Loucy (cell line): ENCODE data around the gene PLEKHH2.

ENCODE experiments used
- H2AFZ ChIP-seq: fragments of 200-600 bp; sonication (generic); 2 replicates; pipeline ENCODE4 v1.6.0; 2016; ENCODE audit warnings: antibody characterized with exemption, mild to moderate bottlenecking, low read length, moderate library complexity
- H3F3A ChIP-seq: fragments of 200-600 bp; 2 replicates; pipeline ENCODE4 v1.6.0; 2016; ENCODE audit warnings: antibody characterized with exemption, low read depth, mild to moderate bottlenecking
- H3K27me3 ChIP-seq: fragments of 200-600 bp; sonication (generic); 2 replicates; pipeline ENCODE4 v1.6.1; 2014; ENCODE audit warnings: low read length, mild to moderate bottlenecking; ENCODE audit not compliant: insufficient read depth, poor library complexity, severe bottlenecking
- H3K36me3 ChIP-seq: fragments of 200-600 bp; sonication (generic); 2 replicates; pipeline ENCODE4 v1.6.1; 2016; ENCODE audit warnings: low read length; ENCODE audit not compliant: insufficient read depth
- H3K4me1 ChIP-seq: fragments of 200-600 bp; sonication (generic); 2 replicates; pipeline ENCODE4 v1.5.1; 2014; ENCODE audit warnings: low read length, mild to moderate bottlenecking; ENCODE audit not compliant: insufficient read depth, poor library complexity, severe bottlenecking
- H3K4me2 ChIP-seq: fragments of 200-600 bp; sonication (generic); 2 replicates; pipeline ENCODE4 v1.6.0; 2014; ENCODE audit warnings: antibody characterized with exemption, low read length, low read depth, mild to moderate bottlenecking; ENCODE audit not compliant: poor library complexity, severe bottlenecking
- H3K4me3 ChIP-seq: fragments of 200-600 bp; sonication (generic); 2 replicates; pipeline ENCODE4 v1.5.1; 2014; ENCODE audit warnings: low read length, mild to moderate bottlenecking, mixed read lengths; ENCODE audit not compliant: poor library complexity, severe bottlenecking
- H3K79me2 ChIP-seq: fragments of 200-600 bp; sonication (generic); 2 replicates; pipeline ENCODE4 v1.6.1; 2014; ENCODE audit warnings: low read length; ENCODE audit not compliant: insufficient read depth
- H3K9ac ChIP-seq: fragments of 200-600 bp; sonication (generic); 2 replicates; pipeline ENCODE4 v1.6.0; 2014; ENCODE audit warnings: mild to moderate bottlenecking, low read depth, low read length, moderate library complexity; ENCODE audit not compliant: poor library complexity, severe bottlenecking
- H3K9me2 ChIP-seq: fragments of 200-600 bp; sonication (generic); replicated peaks from 2 replicates; pipeline ENCODE4 v1.6.1; 2016; ENCODE audit warnings: low read depth, low read length, mixed read lengths
- H3K9me3 ChIP-seq: fragments of 200-600 bp; sonication (generic); 2 replicates; pipeline ENCODE4 v1.6.1; 2014; ENCODE audit warnings: mild to moderate bottlenecking, antibody characterized with exemption, low read length, low read depth; ENCODE audit not compliant: insufficient read depth
- H4K20me1 ChIP-seq: fragments of 200-600 bp; sonication (generic); 2 replicates; pipeline ENCODE4 v1.6.0; 2014; ENCODE audit warnings: antibody characterized with exemption, low read length, mild to moderate bottlenecking; ENCODE audit not compliant: insufficient read depth, poor library complexity, severe bottlenecking
- EZH2phosphoT487 ChIP-seq: fragments of 200-600 bp; IDR thresholded peaks from 2 replicates; pipeline ENCODE4 v1.6.1; 2018; ENCODE audit warnings: antibody characterized with exemption, mild to moderate bottlenecking, moderate library complexity, borderline replicate concordance
- TF ChIP-seq, protein P1 (sequence below): fragments of 200-600 bp; sonication (generic); conservative IDR thresholded peaks from 2 replicates; pipeline ENCODE4 v1.5.1; 2014; ENCODE audit warnings: mild to moderate bottlenecking, antibody characterized with exemption, low read length

PLEKHH2 gene

DNA sequence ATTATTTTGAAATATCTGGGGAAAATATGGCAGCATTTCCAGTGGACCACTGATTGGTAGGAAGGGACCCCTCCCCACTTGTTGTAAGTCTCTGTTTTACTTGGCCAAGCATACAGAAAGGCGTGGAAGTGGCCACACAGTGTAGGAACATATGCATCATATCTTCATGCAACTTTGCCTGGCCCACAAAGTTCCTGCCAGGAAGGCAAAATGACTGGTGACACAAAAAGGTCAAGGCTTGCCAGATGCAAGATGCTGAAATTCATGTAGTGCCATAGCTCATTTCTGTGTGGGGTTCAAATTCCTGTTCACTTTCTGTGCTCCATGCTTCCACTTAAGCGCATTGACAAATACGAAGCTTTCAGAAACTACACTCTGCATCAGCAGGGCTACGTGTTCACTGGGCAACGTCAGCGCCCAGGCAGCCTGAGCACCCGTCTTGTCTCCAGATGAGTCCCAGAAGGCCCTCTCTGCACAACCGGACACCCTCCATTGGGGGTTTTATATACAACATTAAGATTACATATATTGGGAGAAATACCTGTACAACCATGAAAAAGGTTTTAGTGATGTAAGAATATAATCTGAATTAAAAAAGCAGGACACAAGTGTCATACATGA is 140.4 kb downstream of the PLEKHH2 start:
- H3K9ac ChIP-seq: no peak overlapping the region
- H4K20me1 ChIP-seq: no peaks in the 10 kb centered on the region
- no peak overlapping the region for H3K4me3 ChIP-seq
- H3K9me2 ChIP-seq: no peaks in the 10 kb centered on the region
- H3K4me1 ChIP-seq: peaks cover 8% of the 10 kb centered on the region
- no peaks in the 10 kb centered on the region for H3K79me2 ChIP-seq
- H3K27me3 ChIP-seq: no peaks in the 10 kb centered on the region
- H3K4me2 ChIP-seq: no peak overlapping the region
- no peaks in the 10 kb centered on the region for H3F3A ChIP-seq
- no peak for TF ChIP-seq EZH2phosphoT487
- TF ChIP-seq, protein P1, sequence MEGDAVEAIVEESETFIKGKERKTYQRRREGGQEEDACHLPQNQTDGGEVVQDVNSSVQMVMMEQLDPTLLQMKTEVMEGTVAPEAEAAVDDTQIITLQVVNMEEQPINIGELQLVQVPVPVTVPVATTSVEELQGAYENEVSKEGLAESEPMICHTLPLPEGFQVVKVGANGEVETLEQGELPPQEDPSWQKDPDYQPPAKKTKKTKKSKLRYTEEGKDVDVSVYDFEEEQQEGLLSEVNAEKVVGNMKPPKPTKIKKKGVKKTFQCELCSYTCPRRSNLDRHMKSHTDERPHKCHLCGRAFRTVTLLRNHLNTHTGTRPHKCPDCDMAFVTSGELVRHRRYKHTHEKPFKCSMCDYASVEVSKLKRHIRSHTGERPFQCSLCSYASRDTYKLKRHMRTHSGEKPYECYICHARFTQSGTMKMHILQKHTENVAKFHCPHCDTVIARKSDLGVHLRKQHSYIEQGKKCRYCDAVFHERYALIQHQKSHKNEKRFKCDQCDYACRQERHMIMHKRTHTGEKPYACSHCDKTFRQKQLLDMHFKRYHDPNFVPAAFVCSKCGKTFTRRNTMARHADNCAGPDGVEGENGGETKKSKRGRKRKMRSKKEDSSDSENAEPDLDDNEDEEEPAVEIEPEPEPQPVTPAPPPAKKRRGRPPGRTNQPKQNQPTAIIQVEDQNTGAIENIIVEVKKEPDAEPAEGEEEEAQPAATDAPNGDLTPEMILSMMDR: no peak
- H3K36me3 ChIP-seq: no peaks in the 10 kb centered on the region
- H3K9me3 ChIP-seq: no peaks in the 10 kb centered on the region
- H2AFZ ChIP-seq: no peak overlapping the region

DNA sequence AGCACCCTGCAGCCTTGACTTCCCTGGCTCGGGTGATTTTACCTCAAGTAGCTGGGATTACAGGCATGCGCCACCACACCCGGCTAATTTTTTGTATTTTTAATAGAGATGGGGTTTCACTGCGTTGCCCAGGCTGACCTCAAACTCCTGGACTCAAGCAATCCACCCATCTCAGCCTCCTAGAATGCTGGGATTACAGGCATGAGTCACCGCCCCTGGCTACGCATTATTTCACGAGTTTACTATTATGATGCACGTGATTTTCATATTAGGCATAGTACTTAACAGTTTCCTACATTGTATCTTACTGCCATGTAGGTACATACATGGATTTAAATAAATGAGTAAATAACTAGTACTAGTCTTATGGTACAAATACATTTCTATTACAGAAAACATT is 141.2 kb downstream of the PLEKHH2 start:
- no peak overlapping the region for H3K4me3 ChIP-seq
- no peak overlapping the region for H3K9ac ChIP-seq
- no peaks in the 10 kb centered on the region for H4K20me1 ChIP-seq
- H3K79me2 ChIP-seq: no peaks in the 10 kb centered on the region
- no peaks in the 10 kb centered on the region for H3K27me3 ChIP-seq
- H3K4me2 ChIP-seq: no peak overlapping the region
- H3F3A ChIP-seq: no peaks in the 10 kb centered on the region
- H3K9me2 ChIP-seq: no peaks in the 10 kb centered on the region
- H2AFZ ChIP-seq: no peak overlapping the region
- no peaks in the 10 kb centered on the region for H3K36me3 ChIP-seq
- no peak for TF ChIP-seq EZH2phosphoT487
- TF ChIP-seq, protein P1: no peak
- peaks cover 8% of the 10 kb centered on the region for H3K4me1 ChIP-seq
- no peaks in the 10 kb centered on the region for H3K9me3 ChIP-seq

DNA sequence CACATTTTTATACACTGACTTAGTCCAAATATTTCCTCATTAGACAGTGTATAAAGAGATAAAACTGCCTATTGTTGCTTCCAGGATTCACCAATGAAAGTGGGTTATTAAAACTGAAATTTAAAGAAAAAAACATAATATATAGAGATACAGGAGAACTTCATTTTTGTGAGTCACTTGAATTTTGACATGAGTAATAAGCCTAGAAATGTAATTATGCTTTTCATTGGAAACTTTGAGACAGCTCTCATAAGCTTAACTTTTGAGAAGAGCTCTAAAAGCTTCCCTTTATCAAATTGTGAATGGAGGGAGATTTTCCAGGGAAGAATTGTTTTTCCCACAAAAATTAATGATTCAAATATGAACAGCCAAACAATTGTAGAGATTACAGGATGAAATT is 150.8 kb downstream of the PLEKHH2 start:
- Histone ChIP-seq H3K9me2 (no peaks in the 10 kb centered on the region), H3K9ac (no peak overlapping the region), H3K9me3 (no peaks in the 10 kb centered on the region), H3K4me2 (no peak overlapping the region), H2AFZ (no peak overlapping the region), H3F3A (no peaks in the 10 kb centered on the region), H3K36me3 (no peaks in the 10 kb centered on the region), H3K27me3 (no peaks in the 10 kb centered on the region), H3K4me3 (no peak overlapping the region), H4K20me1 (no peaks in the 10 kb centered on the region), H3K4me1 (no peaks in the 10 kb centered on the region), H3K79me2 (no peaks in the 10 kb centered on the region)
- TF ChIP-seq, protein P1: no peak
- TF ChIP-seq EZH2phosphoT487: no peak
